Stimulated activated CD8-positive, alpha-beta memory T cell treated with anti-CD3 and anti-CD28 coated beads, Interleukin-2, amount 100 ng/mL, for 48 hours (primary cell): ENCODE measurements around the gene ZBTB32.
"Not testable (repeated sequence)": the region's sequence is repeated elsewhere in the genome, so short reads cannot be mapped to it uniquely, and the experiment has no call there.

Source experiments
- DNase-seq, 2 donors: peaks; one replicate each; pipeline ENCODE4 v3.0.0-alpha.2; 2020; ENCODE audit warnings: low read depth in 2 of 2

The ZBTB32 gene

DNA sequence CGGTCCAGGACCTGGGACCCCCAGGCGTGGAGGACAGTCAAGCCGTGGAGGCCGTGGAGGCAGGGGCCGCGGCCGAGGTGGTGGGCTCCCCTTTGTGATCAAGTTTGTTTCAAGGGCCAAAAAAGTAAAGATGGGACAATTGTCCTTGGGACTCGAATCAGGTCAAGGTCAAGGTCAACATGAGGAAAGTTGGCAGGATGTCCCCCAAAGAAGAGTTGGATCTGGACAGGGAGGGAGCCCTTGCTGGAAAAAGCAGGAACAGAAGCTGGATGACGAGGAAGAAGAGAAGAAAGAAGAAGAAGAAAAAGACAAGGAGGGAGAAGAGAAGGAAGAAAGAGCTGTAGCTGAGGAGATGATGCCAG lies 15.8 kb downstream of the ZBTB32 start:
- no peak for DNase-seq

DNA sequence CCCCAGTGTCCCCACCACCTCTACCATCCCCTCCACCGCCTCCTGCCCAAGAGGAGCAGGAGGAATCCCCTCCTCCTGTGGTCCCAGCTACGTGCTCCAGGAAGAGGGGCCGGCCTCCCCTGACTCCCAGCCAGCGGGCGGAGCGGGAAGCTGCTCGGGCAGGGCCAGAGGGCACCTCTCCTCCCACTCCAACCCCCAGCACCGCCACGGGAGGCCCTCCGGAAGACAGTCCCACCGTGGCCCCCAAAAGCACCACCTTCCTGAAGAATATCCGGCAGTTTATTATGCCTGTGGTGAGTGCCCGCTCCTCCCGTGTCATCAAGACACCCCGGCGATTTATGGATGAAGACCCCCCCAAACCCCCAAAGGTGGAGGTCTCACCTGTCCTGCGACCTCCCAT lies 16.3 kb downstream of the ZBTB32 start:
- no peak for DNase-seq

GRCh38 chr19:35721374-35721773 lies 17.0 kb downstream of the ZBTB32 start:
- DNase-seq: no peak

DNA sequence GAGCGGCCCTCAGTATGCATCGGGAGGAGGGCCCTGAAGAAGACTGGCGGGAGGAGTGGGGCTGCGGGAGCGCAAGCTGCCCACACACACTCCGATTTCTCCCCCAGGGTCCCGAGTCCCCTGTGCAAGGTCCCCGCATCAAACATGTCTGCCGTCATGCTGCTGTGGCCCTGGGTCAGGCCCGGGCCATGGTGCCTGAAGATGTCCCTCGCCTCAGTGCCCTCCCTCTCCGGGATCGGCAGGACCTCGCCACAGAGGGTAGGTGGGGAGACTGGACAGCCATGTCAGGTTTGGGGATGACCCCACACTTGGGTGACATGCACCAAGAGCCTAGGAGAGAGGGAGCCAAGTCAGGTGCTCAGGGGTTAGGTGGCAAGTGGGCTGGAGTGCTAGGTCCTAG lies 18.1 kb downstream of the ZBTB32 start:
- no peak for DNase-seq

DNA sequence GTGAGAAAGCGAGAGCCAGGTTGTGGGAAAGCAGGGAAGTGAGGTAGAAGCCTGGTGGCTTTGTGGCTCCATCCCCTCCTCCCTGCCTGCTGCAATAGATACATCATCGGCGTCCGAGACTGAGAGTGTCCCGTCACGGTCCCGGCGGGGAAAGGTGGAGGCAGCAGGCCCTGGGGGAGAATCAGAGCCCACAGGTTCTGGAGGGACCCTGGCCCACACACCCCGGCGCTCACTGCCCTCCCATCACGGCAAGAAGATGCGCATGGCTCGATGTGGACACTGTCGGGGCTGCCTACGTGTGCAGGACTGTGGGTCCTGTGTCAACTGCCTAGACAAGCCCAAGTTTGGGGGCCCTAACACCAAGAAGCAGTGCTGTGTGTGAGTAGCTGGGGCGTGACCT lies 18.5 kb downstream of the ZBTB32 start:
- DNase-seq: no peak

GRCh38 chr19:35723671-35724070 lies 19.3 kb downstream of the ZBTB32 start:
- no peak for DNase-seq

GRCh38 chr19:35724132-35724531 lies 19.8 kb downstream of the ZBTB32 start:
- not testable (repeated sequence) for DNase-seq

DNA sequence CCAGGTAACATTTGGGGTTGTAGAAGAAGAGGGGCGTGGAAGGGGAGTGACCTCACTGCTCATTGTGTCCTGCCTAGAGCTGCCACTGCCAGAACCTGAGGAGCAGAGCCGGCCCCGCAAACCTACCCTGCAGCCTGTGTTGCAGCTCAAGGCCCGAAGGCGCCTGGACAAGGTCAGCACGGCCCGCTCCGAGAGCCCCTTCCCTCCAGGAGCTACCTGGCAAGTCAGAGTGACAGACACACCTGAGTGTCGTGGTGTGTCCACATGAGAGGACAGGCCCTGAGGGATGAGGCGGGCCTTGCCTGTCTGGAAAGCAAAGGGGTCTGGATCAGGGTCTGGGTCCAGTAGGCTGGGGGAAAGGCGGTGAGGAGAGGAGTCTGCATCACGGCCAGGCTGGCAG lies 20.2 kb downstream of the ZBTB32 start:
- no peak for DNase-seq

DNA sequence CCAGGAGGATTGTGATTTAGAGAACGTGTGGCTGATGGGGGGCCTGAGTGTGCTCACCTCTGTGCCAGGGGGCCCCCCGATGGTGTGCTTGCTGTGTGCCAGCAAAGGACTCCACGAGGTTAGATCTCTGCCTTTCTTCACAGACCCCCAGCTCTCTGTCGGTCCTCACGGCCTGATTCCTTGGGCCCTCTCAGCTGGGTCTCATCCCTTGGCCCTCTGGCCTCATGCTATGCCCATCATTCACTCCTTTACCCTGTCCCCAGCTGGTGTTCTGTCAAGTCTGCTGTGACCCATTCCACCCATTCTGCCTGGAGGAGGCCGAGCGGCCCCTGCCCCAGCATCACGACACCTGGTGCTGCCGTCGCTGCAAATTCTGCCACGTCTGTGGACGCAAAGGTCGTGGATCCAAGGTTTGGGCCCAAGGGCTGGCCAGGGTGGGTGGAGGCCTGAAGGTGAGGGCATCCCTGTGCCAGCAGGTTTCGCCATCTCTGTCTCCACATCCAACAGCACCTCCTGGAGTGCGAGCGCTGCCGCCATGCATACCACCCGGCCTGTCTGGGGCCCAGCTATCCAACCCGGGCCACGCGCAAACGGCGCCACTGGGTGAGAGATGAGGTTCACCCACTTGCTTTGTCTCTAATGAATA lies 21.0 kb downstream of the ZBTB32 start:
- no peak for DNase-seq

- DNase-seq: no peak
Measured at GRCh38 chr19:35727053-35727955, 22.9 kb downstream of the ZBTB32 start.

DNA sequence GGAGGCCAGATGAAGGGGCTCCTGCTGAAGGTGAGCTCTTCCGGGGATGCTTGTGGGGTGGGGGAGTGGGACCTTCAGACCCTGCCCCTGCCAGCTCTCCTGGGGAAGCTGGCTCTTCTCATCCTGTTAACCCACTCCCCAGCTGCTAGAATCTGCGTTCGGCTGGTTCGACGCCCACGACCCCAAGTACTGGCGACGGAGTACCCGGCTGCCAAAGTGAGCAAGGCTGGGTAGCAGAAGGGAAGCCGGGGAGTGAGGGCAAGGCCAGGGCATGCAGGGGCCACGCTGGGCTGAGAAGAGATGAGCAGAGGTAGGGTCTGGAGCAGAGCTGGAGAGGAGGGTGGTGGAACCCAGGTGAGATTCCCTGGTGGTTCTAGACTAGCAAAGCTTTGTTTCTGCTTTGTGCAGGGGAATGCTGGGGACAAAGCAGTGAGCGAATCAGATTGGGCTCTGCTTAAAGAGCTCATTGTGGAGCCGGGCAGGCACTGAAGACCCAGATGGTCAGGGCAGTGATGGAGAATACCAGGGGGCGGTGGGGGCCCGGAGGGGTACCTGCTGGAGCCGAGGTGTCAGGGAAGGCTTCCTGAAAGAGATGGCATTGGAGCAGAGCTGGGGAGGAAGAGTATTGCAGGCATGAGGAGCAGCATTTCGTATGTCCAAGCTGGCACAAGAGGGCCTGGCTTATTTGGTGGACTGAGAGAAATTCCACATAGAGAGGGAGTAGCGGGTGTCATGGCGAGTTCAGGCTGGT lies 23.8 kb downstream of the ZBTB32 start:
- DNase-seq: no peak

DNA sequence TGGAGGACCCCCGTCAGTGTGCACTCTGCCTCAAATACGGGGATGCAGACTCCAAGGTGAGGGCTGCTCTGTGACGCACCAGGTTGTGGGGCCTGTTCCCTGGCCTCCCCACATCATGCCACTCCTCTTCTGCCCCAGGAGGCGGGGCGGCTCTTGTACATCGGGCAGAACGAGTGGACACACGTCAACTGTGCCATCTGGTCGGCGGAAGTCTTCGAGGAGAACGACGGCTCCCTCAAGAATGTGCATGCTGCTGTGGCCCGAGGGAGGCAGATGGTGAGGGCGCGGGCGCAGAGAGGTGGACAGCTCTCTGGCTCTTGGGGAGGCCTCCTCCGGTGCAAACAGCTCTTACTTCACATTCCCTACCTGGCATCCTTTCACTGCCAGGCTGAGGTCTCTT lies 24.7 kb downstream of the ZBTB32 start:
- DNase-seq: no peak

DNA sequence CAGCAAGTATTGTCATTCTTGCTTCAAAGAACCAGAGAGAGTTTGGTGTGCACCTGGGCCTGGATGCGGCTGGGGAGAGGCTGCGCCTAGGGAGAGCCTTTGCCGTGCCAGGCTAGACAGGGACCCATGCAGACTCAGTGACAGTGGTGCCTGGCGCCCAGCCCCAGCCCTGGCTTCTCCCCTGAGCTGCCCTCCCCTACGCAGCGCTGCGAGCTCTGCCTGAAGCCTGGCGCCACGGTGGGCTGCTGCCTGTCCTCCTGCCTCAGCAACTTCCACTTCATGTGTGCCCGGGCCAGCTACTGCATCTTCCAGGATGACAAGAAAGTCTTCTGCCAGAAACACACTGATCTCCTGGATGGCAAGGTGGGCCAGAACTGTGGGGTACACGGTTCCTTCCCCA lies 25.4 kb downstream of the ZBTB32 start:
- no peak for DNase-seq

DNA sequence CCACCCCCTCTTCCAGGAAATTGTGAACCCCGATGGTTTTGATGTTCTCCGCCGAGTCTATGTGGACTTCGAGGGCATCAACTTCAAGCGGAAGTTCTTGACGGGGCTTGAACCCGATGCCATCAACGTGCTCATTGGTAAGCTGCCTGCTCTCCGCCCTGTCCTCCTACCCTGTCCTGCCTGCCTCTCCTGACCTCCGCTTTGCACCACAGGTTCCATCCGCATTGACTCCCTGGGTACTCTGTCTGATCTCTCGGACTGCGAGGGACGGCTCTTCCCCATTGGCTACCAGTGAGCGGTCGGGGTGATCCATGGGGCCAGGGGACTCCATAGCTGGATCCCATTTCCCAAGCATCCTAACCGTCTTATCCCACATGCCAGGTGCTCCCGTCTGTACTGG lies 26.0 kb downstream of the ZBTB32 start:
- no peak for DNase-seq

DNA sequence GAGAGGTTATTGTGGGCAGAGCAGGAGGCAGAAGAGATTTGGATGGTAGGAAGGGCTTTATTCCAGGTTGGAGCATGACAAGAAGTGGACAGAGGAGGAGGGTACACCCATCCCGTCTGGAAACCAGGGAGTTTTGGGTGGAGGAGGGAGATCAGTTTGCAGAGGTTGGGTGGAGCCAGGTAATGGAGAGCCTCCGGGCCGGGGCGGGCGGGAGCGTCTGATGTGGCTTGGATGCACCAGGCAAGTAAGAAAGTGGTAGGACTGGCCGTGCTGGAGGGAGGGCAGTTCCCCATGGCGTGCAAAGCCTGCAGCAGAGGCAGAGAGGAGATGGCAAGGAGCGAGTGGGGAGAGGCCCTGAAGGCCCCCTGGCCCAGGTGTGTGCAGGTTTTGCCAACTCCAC lies 27.0 kb downstream of the ZBTB32 start:
- no peak for DNase-seq

DNA sequence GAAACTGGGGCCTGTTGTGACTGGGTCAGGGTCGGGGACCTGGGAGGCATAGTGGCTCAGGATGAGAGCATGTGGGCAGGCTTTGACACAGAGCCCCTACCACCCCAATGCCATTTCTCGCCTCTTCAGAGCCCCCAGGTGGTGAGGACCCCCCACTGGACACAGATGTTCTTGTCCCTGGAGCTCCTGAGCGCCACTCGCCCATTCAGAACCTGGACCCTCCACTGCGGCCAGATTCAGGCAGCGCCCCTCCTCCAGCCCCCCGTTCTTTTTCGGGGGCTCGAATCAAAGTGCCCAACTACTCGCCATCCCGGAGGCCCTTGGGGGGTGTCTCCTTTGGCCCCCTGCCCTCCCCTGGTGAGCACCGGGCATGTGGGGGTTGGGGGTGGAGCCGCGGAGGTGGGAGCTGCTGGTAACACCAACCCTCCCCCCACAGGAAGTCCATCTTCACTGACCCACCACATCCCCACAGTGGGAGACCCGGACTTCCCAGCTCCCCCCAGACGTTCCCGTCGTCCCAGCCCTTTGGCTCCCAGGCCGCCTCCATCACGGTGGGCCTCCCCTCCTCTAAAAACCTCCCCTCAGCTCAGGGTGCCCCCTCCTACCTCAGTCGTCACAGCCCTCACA lies 27.5 kb downstream of the ZBTB32 start:
- DNase-seq: no peak

GRCh38 chr19:35732540-35733179 lies 28.3 kb downstream of the ZBTB32 start:
- no peak for DNase-seq

DNA sequence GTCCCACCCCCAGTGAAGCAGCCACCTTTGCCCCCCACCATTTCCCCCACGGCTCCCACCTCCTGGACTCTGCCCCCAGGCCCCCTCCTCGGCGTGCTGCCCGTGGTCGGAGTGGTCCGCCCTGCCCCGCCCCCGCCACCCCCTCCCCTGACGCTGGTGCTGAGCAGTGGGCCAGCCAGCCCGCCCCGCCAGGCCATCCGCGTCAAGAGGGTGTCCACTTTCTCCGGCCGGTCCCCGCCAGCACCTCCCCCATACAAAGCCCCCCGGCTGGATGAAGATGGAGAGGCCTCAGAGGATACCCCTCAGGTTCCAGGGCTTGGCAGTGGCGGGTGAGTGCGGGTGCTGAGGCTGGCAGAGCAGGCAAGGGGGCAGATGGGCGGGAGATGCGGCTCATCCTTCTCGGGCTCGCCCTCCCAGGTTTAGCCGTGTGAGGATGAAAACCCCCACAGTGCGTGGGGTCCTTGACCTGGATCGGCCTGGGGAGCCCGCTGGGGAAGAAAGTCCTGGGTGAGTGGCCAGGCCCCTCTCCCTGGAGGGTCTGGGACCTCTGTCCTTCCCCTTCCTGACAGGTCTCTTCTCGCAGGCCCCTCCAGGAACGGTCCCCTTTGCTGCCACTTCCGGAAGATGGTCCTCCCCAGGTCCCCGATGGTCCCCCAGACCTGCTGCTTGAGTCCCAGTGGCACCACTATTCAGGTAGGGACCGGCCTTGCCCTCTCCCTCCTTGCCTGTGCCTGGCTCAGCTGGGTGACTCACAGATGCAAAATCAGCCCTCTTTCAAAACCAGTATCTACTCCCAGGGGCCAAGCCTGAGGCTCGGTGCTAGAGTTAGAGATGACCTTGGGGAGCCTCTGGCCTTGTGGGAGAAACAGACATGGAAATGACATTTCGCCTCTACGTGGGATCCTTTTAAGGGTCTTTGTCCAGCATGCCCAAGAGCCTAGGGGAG lies 29.1 kb downstream of the ZBTB32 start:
- no peak for DNase-seq

DNA sequence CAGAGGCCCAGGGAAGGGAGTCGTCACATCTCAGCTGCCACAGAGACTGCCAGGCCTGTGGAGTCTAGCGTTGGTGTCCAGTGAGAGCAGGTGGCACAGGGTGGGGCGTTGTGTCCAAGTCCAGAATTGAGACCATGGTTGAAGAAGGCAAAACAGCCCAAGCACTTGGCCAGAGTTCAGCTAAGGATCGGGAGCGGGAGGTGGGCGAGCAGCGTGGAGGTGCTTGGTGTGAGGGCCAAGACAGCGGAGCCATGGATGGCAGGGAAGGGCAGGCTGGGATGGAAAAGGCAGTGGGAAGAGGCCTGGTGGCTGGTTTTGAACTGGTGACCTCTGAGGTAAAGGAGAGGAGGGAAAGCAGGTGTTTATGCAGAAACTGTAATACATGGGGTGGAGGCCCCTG lies 29.9 kb downstream of the ZBTB32 start:
- DNase-seq: no peak

DNA sequence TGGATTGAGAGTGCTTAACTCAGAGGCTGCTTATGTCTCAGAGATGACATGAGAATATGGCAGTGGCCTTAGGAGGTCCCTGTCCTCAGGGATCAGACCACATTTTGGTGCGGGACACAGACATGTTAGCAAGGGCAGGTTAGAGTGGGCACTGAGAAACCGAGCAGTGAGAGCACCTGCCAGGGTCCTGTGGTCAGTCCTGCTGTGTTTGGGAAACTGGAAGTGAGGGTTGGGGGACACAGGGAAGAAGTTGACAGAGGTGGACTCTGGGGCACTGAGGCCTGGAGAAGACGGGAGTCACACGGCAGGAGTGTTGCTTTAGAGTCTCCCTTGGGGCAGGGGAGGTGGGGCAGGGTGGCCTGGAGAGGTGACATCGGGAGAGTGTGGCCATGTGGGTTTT lies 30.5 kb downstream of the ZBTB32 start:
- no peak for DNase-seq
